ENCODE data around the gene ROGDI. TPM values are rescaled to one million over a fixed set of nuclear protein-coding genes. Genes with fewer than 3 reads are reported as not detected.
A peak's percentile ranks its signal among the peaks of the same experiment; 100 is the strongest.

The ROGDI gene
- total and polyA plus RNA-seq, 2 donors from 2014 or later, result 20.8 to 86.1 TPM

DNA sequence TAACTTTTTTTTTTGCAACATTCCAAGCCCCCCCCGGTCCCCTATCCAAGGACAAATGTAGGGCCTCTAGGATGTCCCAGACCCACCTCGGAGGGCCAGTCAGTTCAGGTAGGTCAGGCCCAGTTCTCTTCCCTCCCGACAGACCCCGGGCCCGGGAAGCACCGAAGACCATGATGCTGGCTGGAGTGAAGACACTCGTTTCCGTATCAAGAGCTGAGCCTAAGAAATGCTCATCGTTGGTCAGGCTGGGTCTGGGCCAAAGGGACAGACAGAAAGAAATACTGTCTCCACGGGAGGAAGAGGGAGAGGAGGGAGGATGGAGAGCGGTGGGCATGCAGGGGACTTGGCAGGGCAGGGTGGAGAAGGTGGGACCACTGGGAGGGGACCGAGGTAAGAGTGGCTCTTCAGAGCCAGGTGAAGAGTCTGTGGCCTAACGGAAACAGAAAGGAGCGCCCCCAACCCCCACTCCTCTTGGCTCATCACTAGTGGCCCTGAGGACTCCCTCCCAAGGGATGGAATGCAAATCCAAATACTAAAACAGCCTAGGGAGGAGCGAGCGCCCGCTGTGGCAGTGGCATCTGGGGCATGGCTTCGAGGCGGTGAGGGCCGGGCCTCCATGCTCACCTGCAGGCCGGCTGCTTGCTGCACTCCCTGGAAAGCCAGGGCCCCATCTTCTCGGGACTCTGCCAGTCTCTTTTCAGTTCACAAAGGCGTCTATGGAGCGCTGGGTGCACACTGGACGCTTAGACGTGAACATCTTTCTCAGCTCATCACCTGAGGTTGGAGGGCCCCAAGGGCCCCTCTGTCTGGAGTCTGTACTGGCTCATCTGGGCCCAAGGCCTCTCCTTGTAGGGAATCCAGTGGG lies 1.7 kb upstream of the ROGDI start:
- intact Hi-C loops (cut with DNase I), result no loop called here
- FAIRE-seq, result no peak

DNA sequence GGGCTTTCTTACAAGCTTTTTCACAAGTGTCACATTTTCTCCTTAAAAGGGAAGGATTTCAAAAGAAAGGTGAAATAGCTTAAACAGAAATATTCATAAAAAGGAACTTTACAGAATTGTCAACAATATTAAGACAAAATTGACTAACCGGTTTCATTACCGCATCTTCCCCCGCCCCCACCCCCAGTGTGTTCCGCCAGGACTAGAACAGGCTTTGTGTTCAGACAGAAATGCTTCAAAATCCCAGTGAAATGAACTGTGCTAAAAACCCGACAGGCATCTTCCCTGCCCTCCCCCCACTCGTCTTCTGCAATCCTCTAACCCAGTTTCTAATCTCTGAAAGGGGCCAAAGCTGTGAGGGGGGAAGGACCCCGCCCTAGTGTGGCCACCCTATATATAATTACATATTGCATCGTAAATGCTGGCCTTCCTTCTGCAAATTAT lies 990 bp upstream of the ROGDI start:
- H3K9me3 ChIP-seq (ENCODE audit: control insufficient read depth in 2 of 3, insufficient read depth in 1 of 3, low read length in 3 of 3), result no peaks in the 10 kb centered on the region
- no peaks in the 10 kb centered on the region for H3K27me3 ChIP-seq (ENCODE audit: control insufficient read depth, insufficient read depth, low read length)
- H3K9ac ChIP-seq (ENCODE audit: low read length in 3 of 3), result peak overlapping the region in 1 of 3 donors; percentile 58
- DNase-seq (peak in 1 of 5 donors; percentile 50), FAIRE-seq (no peak)
- intact Hi-C loops (cut with DNase I), result no loop called here
- TF ChIP-seq, protein P1, sequence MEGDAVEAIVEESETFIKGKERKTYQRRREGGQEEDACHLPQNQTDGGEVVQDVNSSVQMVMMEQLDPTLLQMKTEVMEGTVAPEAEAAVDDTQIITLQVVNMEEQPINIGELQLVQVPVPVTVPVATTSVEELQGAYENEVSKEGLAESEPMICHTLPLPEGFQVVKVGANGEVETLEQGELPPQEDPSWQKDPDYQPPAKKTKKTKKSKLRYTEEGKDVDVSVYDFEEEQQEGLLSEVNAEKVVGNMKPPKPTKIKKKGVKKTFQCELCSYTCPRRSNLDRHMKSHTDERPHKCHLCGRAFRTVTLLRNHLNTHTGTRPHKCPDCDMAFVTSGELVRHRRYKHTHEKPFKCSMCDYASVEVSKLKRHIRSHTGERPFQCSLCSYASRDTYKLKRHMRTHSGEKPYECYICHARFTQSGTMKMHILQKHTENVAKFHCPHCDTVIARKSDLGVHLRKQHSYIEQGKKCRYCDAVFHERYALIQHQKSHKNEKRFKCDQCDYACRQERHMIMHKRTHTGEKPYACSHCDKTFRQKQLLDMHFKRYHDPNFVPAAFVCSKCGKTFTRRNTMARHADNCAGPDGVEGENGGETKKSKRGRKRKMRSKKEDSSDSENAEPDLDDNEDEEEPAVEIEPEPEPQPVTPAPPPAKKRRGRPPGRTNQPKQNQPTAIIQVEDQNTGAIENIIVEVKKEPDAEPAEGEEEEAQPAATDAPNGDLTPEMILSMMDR (IDR thresholded peaks at IDR 0.05; ENCODE audit: borderline replicate concordance, extremely low read depth, insufficient read depth), result no peak
- peak overlapping the region in 2 of 3 donors; percentile 60 to 72 for H3K4me3 ChIP-seq (ENCODE audit: low read length in 3 of 3)
- peaks cover 0 to 14% (median 0%) of the 10 kb centered on the region in 3 donors for H3K4me1 ChIP-seq (ENCODE audit: control insufficient read depth in 2 of 3, insufficient read depth in 2 of 3, low read depth in 1 of 3, low read length in 3 of 3)
- peaks cover 5 to 21% (median 6%) of the 10 kb centered on the region in 3 donors for H3K36me3 ChIP-seq (ENCODE audit: control insufficient read depth in 2 of 3, insufficient read depth in 3 of 3, low read length in 3 of 3)
- peak overlapping the region in 1 of 2 donors; percentile 32 for H3K27ac ChIP-seq (ENCODE audit: low read depth in 2 of 2, low read length in 2 of 2)

More for the DNA sequence above, 1.7 kb upstream of the ROGDI start:
- TF ChIP-seq, protein P1 (IDR thresholded peaks at IDR 0.05; ENCODE audit: borderline replicate concordance, extremely low read depth, insufficient read depth), result no peak
- Histone ChIP-seq H3K4me3 (ENCODE audit: low read length in 3 of 3) (no peak overlapping the region), H3K36me3 (ENCODE audit: control insufficient read depth in 2 of 3, insufficient read depth in 3 of 3, low read length in 3 of 3) (peaks cover 6 to 17% (median 8%) of the 10 kb centered on the region in 3 donors), H3K27ac (ENCODE audit: low read depth in 2 of 2, low read length in 2 of 2) (no peak overlapping the region), H3K9ac (ENCODE audit: low read length in 3 of 3) (no peak overlapping the region), H3K9me3 (ENCODE audit: control insufficient read depth in 2 of 3, insufficient read depth in 1 of 3, low read length in 3 of 3) (no peaks in the 10 kb centered on the region), H3K4me1 (ENCODE audit: control insufficient read depth in 2 of 3, insufficient read depth in 2 of 3, low read depth in 1 of 3, low read length in 3 of 3) (peaks cover 0 to 14% (median 0%) of the 10 kb centered on the region in 3 donors), H3K27me3 (ENCODE audit: control insufficient read depth, insufficient read depth, low read length) (no peaks in the 10 kb centered on the region)
- peak in 2 of 5 donors; percentile 44 to 71 for DNase-seq

DNA sequence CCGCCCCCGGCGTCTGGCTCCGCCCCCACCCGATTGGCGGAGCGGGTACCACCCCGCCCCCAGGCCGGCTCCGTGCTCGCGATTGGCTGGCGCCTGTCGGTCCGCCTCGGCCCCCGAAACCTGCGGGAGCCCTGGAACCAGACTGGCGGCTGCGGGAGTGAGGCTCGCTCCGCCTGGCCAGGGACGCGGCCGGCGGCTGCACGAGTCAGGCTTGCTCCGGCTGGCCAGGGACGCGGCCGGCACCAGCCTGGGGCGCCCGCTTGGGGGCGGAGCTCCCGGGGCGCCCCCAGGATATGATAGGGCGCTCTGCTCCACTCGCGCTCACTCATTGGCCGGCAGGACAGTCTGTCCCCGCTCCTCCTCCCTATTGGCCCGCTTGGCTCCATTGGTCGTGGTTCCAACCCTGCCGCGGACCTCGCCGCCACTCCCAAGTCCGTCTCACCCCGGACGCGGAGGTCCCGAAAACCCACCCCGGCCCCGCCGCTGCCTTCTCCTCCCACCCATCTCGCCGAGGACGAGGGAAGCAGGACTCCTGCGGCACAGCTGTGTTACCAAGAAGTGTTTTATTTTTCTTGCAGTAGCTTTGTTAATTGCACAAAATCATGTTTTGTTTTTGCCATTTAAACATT lies 340 bp upstream of the ROGDI start:
- peaks cover 4 to 21% (median 5%) of the 10 kb centered on the region in 3 donors for H3K36me3 ChIP-seq (ENCODE audit: control insufficient read depth in 2 of 3, insufficient read depth in 3 of 3, low read length in 3 of 3)
- no peaks in the 10 kb centered on the region for H3K9me3 ChIP-seq (ENCODE audit: control insufficient read depth in 2 of 3, insufficient read depth in 1 of 3, low read length in 3 of 3)
- TF ChIP-seq, protein P1 (IDR thresholded peaks at IDR 0.05; ENCODE audit: borderline replicate concordance, extremely low read depth, insufficient read depth), result no peak
- peak overlapping the region; percentile 60 to 72 (median 65) for H3K4me3 ChIP-seq (ENCODE audit: low read length in 3 of 3)
- FAIRE-seq (no peak), DNase-seq (peak; percentile 93 to 97 (median 94))
- H3K27ac ChIP-seq (ENCODE audit: low read depth in 2 of 2, low read length in 2 of 2), result peak overlapping the region; percentile 63 to 77
- peak overlapping the region in 1 of 3 donors; percentile 58 for H3K9ac ChIP-seq (ENCODE audit: low read length in 3 of 3)
- peaks cover 0 to 14% (median 0%) of the 10 kb centered on the region in 3 donors for H3K4me1 ChIP-seq (ENCODE audit: control insufficient read depth in 2 of 3, insufficient read depth in 2 of 3, low read depth in 1 of 3, low read length in 3 of 3)
- no peaks in the 10 kb centered on the region for H3K27me3 ChIP-seq (ENCODE audit: control insufficient read depth, insufficient read depth, low read length)
- intact Hi-C loops (cut with DNase I), result no loop called here

Data from kidney (tissue), 14 donors.